Measurements from ENCODE around the gene RNF123. TPM values are rescaled to one million over a fixed set of nuclear protein-coding genes. Genes with fewer than 3 reads are reported as not detected.
"Not testable (repeated sequence)": the region's sequence is repeated elsewhere in the genome, so short reads cannot be mapped to it uniquely, and the experiment has no call there.

The RNF123 gene
- total and polyA plus RNA-seq, 2 donors (not counting 3 experiments of a cell fraction or from before 2014, with no cell fraction given), result 43.4 to 59.3 TPM

DNA sequence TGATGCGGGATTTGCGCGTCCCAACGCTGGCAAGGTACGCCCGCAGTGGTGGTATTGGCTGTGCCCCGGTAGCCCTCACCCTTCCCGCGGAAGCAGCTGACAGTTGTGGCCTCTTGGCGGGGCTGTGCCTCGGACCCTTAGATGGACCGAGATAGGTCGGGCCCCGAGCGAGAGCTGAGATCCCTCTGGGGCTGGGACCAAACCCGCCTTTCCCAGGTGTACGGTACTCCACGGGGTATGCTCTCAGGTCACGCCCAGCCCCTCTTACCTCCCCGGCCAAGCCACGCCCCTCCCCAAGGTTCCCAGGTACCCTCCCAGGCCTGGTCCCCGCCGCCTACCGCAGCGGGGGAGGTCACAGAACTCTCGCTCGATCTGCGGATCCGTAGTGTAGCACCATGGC is 3.0 kb upstream of the RNF123 start:
- FAIRE-seq, result peak; percentile 37
- POLR2A ChIA-PET; H3K79me2 ChIP-seq (ENCODE audit: control insufficient read depth, insufficient read depth, low read length); H3K27ac ChIP-seq (ENCODE audit: insufficient read depth, low read depth, low read length); H3K4me1 ChIP-seq (ENCODE audit: control insufficient read depth, extremely low read depth, insufficient read depth, low read length); intact Hi-C loops (cut with micrococcal nuclease); CTCF ChIA-PET; H3K27me3 ChIP-seq (ENCODE audit: control insufficient read depth in 2 of 2, insufficient read depth in 2 of 2, low read length in 2 of 2); H3K36me3 ChIP-seq (ENCODE audit: control insufficient read depth in 2 of 2, extremely low read depth in 1 of 2, insufficient read depth in 2 of 2, low read length in 2 of 2); DNase-seq (ENCODE audit: low read depth, low spot score); H2AFZ ChIP-seq (ENCODE audit: low read depth, low read length); H3K9me1 ChIP-seq (replicated peaks; ENCODE audit: control insufficient read depth, extremely low read depth, insufficient read depth, low read length); BruUV-seq (replicated peaks); H4K20me1 ChIP-seq (replicated peaks; ENCODE audit: control insufficient read depth, extremely low read depth, insufficient read depth, low read length); H3K9ac ChIP-seq (replicated peaks; ENCODE audit: extremely low read depth, insufficient read depth, low read length); H3K9me3 ChIP-seq (replicated peaks; ENCODE audit: control insufficient read depth, insufficient read depth, low read length); H3K4me2 ChIP-seq (ENCODE audit: insufficient read depth, low read length); dilution Hi-C loops (cut with MboI; ENCODE audit: extremely low pct_ligation_motif_present, low sequenced_read_pairs): not testable (repeated sequence)
- peak; percentile 36 for TF ChIP-seq EZH2 (IDR thresholded peaks at IDR 0.05; ENCODE audit: borderline replicate concordance, low read depth, low read length, severe bottlenecking)
- H3K4me3 ChIP-seq (replicated peaks in 1 of 3; ENCODE audit: insufficient read depth in 1 of 3, low read depth in 1 of 3, low read length in 3 of 3), result peak overlapping the region in 1 of 3 experiments; percentile 33

DNA sequence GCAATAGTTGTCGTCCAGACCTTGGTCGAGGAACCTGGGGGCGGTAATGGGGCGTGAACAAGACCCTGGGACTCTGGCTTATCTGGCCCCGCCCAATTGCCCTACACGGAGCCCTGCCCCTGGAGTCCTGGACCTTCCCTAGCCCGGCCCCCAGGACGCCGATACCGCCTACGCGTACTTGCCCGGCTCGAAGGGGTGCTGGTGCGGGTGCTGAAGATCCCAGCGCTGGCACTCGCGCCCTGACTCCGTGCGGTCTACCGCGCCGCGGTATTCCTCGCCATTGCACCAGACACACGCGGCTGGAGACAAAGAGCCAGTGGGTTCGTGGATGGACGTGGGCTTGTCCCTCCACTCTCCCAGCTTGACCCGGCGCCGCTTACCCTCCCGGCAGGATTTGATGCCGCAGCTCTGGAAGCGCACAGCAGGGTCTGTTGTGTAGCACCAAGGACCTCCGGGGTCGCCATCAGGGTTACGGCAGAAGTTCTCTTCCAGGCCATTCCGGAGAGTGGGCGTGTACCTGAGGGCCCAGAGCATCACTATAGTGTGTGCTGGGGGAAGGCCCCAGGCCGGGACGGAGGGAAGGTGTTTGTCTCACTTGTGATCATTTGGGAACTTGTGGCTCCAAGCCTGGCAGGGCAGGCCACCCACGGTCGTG is 2.5 kb upstream of the RNF123 start:
- H3K36me3 ChIP-seq (ENCODE audit: control insufficient read depth in 2 of 2, extremely low read depth in 1 of 2, insufficient read depth in 2 of 2, low read length in 2 of 2); intact Hi-C loops (cut with micrococcal nuclease); H3K27ac ChIP-seq (ENCODE audit: insufficient read depth, low read depth, low read length); POLR2A ChIA-PET; DNase-seq (ENCODE audit: low read depth, low spot score); H3K4me2 ChIP-seq (ENCODE audit: insufficient read depth, low read length); FAIRE-seq; H3K4me1 ChIP-seq (ENCODE audit: control insufficient read depth, extremely low read depth, insufficient read depth, low read length); H3K9ac ChIP-seq (replicated peaks; ENCODE audit: extremely low read depth, insufficient read depth, low read length); H3K9me1 ChIP-seq (replicated peaks; ENCODE audit: control insufficient read depth, extremely low read depth, insufficient read depth, low read length); dilution Hi-C loops (cut with MboI; ENCODE audit: extremely low pct_ligation_motif_present, low sequenced_read_pairs); BruUV-seq (replicated peaks); CTCF ChIA-PET; H3K79me2 ChIP-seq (ENCODE audit: control insufficient read depth, insufficient read depth, low read length); H3K9me3 ChIP-seq (replicated peaks; ENCODE audit: control insufficient read depth, insufficient read depth, low read length); H4K20me1 ChIP-seq (replicated peaks; ENCODE audit: control insufficient read depth, extremely low read depth, insufficient read depth, low read length); H3K27me3 ChIP-seq (ENCODE audit: control insufficient read depth in 2 of 2, insufficient read depth in 2 of 2, low read length in 2 of 2): not testable (repeated sequence)
- peak overlapping the region in 1 of 3 experiments; percentile 33 for H3K4me3 ChIP-seq (replicated peaks in 1 of 3; ENCODE audit: insufficient read depth in 1 of 3, low read depth in 1 of 3, low read length in 3 of 3)
- H2AFZ ChIP-seq (ENCODE audit: low read depth, low read length), result peak overlapping the region; percentile 26

DNA sequence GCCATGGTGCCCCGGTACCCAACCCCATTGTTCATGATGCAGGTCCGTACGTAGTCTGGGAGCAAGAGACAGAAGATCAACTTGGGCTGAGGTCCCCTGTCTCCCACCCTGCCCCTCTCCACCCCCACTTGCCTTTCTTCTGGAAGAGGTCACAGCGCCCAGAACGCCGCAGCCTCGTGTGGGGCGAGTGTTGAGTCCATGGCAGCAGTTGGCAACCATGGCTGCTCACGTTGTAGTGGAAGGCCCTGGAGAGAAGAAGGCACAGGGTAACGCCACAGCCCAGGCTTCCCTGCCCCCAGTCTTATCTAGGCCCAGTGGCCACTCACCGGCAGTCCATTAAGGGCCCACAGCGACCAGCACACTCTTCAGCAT is 1.9 kb upstream of the RNF123 start:
- H2AFZ ChIP-seq (ENCODE audit: low read depth, low read length); H3K9ac ChIP-seq (replicated peaks; ENCODE audit: extremely low read depth, insufficient read depth, low read length); H4K20me1 ChIP-seq (replicated peaks; ENCODE audit: control insufficient read depth, extremely low read depth, insufficient read depth, low read length); FAIRE-seq; H3K27me3 ChIP-seq (ENCODE audit: control insufficient read depth in 2 of 2, insufficient read depth in 2 of 2, low read length in 2 of 2); H3K9me3 ChIP-seq (replicated peaks; ENCODE audit: control insufficient read depth, insufficient read depth, low read length); CTCF ChIA-PET; DNase-seq (ENCODE audit: low read depth, low spot score); H3K36me3 ChIP-seq (ENCODE audit: control insufficient read depth in 2 of 2, extremely low read depth in 1 of 2, insufficient read depth in 2 of 2, low read length in 2 of 2); H3K9me1 ChIP-seq (replicated peaks; ENCODE audit: control insufficient read depth, extremely low read depth, insufficient read depth, low read length); POLR2A ChIA-PET; H3K79me2 ChIP-seq (ENCODE audit: control insufficient read depth, insufficient read depth, low read length); H3K4me1 ChIP-seq (ENCODE audit: control insufficient read depth, extremely low read depth, insufficient read depth, low read length); BruUV-seq (replicated peaks); H3K4me2 ChIP-seq (ENCODE audit: insufficient read depth, low read length); H3K27ac ChIP-seq (ENCODE audit: insufficient read depth, low read depth, low read length); intact Hi-C loops (cut with micrococcal nuclease); dilution Hi-C loops (cut with MboI; ENCODE audit: extremely low pct_ligation_motif_present, low sequenced_read_pairs); H3K4me3 ChIP-seq (replicated peaks in 1 of 3; ENCODE audit: insufficient read depth in 1 of 3, low read depth in 1 of 3, low read length in 3 of 3): not testable (repeated sequence)

- intact Hi-C loops (cut with micrococcal nuclease), result loop anchor here (1.0 kb wide), 1 partner anchor 14 kb away; the partner anchor contains the start of gene APEH
- H3K9me1 ChIP-seq (replicated peaks; ENCODE audit: control insufficient read depth, extremely low read depth, insufficient read depth, low read length); H3K4me1 ChIP-seq (ENCODE audit: control insufficient read depth, extremely low read depth, insufficient read depth, low read length); CTCF ChIA-PET; H3K79me2 ChIP-seq (ENCODE audit: control insufficient read depth, insufficient read depth, low read length); BruUV-seq (replicated peaks); dilution Hi-C loops (cut with MboI; ENCODE audit: extremely low pct_ligation_motif_present, low sequenced_read_pairs); POLR2A ChIA-PET; H3K9ac ChIP-seq (replicated peaks; ENCODE audit: extremely low read depth, insufficient read depth, low read length); FAIRE-seq; H3K27ac ChIP-seq (ENCODE audit: insufficient read depth, low read depth, low read length); DNase-seq (ENCODE audit: low read depth, low spot score); H3K36me3 ChIP-seq (ENCODE audit: control insufficient read depth in 2 of 2, extremely low read depth in 1 of 2, insufficient read depth in 2 of 2, low read length in 2 of 2); H3K27me3 ChIP-seq (ENCODE audit: control insufficient read depth in 2 of 2, insufficient read depth in 2 of 2, low read length in 2 of 2); H4K20me1 ChIP-seq (replicated peaks; ENCODE audit: control insufficient read depth, extremely low read depth, insufficient read depth, low read length); H3K9me3 ChIP-seq (replicated peaks; ENCODE audit: control insufficient read depth, insufficient read depth, low read length): not testable (repeated sequence)
- peak overlapping the region; percentile 92 for H2AFZ ChIP-seq (ENCODE audit: low read depth, low read length)
- H3K4me3 ChIP-seq (replicated peaks in 1 of 3; ENCODE audit: insufficient read depth in 1 of 3, low read depth in 1 of 3, low read length in 3 of 3), result peak overlapping the region in 1 of 3 experiments; percentile 81
- H3K4me2 ChIP-seq (ENCODE audit: insufficient read depth, low read length), result peak overlapping the region; percentile 70
Observed at GRCh38 chr3:49688338-49689045, 865 bp upstream of the RNF123 start.
